Neural progenitor cell (in vitro differentiated cells): Measurements from ENCODE around the gene HOXD1. TPM values are rescaled to one million over a fixed set of nuclear protein-coding genes. Genes with fewer than 3 reads are reported as not detected.
A peak's percentile ranks its signal among the peaks of the same experiment; 100 is the strongest.

Source experiments
- DNase-seq: peaks from one replicate; pipeline ENCODE4 v3.0.0-alpha.2; 2016; ENCODE audit warnings: low spot score
- H2AFZ ChIP-seq: fragments of 200-600 bp; sonication (generic); replicated peaks from 2 replicates; pipeline ENCODE4 v1.6.1; 2016; ENCODE audit warnings: antibody characterized with exemption
- H3F3A ChIP-seq: fragments of 200-600 bp; sonication (generic); 2 replicates; pipeline ENCODE4 v1.6.1; 2016; ENCODE audit warnings: antibody characterized with exemption, low read depth
- H3K27ac ChIP-seq: fragments of 200-600 bp; sonication (generic); 2 replicates; pipeline ENCODE4 v1.5.1; 2016; ENCODE audit warnings: mild to moderate bottlenecking
- H3K27me3 ChIP-seq: fragments of 200-600 bp; sonication (generic); 2 replicates; pipeline ENCODE4 v1.6.1; 2016; ENCODE audit warnings: mild to moderate bottlenecking, moderate library complexity
- H3K36me3 ChIP-seq: fragments of 200-600 bp; sonication (generic); 2 replicates; pipeline ENCODE4 v1.5.1; 2016
- H3K4me1 ChIP-seq: fragments of 200-600 bp; sonication (generic); 2 replicates; pipeline ENCODE4 v1.6.1; 2016; ENCODE audit warnings: mixed run types
- H3K4me2 ChIP-seq: fragments of 200-600 bp; sonication (generic); 2 replicates; pipeline ENCODE4 v1.6.1; 2016
- H3K4me3 ChIP-seq: fragments of 200-600 bp; sonication (generic); 2 replicates; pipeline ENCODE4 v1.5.1; 2016
- H3K79me2 ChIP-seq: fragments of 200-600 bp; sonication (generic); 2 replicates; pipeline ENCODE4 v1.6.1; 2016; ENCODE audit warnings: low read depth
- H3K9ac ChIP-seq: fragments of 200-600 bp; sonication (generic); 2 replicates; pipeline ENCODE4 v1.6.1; 2016
- H3K9me3 ChIP-seq: fragments of 200-600 bp; sonication (generic); 2 replicates; pipeline ENCODE4 v1.5.1; 2016; ENCODE audit warnings: low read depth
- H4K20me1 ChIP-seq: fragments of 200-600 bp; sonication (generic); 2 replicates; pipeline ENCODE4 v1.6.1; 2016; ENCODE audit warnings: low read depth
- H3K27ac Mint-ChIP-seq: 3 replicates; pipeline ENCODE4 v1.8.0; 2021; ENCODE audit warnings: mixed read lengths
- H3K27me3 Mint-ChIP-seq: 2 replicates; pipeline ENCODE4 v1.8.0; 2022; ENCODE audit warnings: low read depth, mild to moderate bottlenecking, inconsistent platforms, moderate library complexity, mixed read lengths; ENCODE audit not compliant: insufficient read depth
- H3K36me3 Mint-ChIP-seq: 3 replicates; pipeline ENCODE4 v1.8.0; 2021; ENCODE audit warnings: mixed read lengths
- H3K4me1 Mint-ChIP-seq: 3 replicates; pipeline ENCODE4 v1.8.0; 2021; ENCODE audit warnings: mixed read lengths
- H3K4me3 Mint-ChIP-seq: 3 replicates; pipeline ENCODE4 v1.8.0; 2021; ENCODE audit warnings: mild to moderate bottlenecking, moderate library complexity, mixed read lengths
- H3K9me3 Mint-ChIP-seq: 3 replicates; pipeline ENCODE4 v1.8.0; 2020; ENCODE audit warnings: mixed read lengths
- EZH2 ChIP-seq: fragments of 200-600 bp; sonication (generic); IDR thresholded peaks from 2 replicates; pipeline ENCODE4 v1.6.1; 2017; ENCODE audit warnings: antibody characterized with exemption, mild to moderate bottlenecking, moderate library complexity
- EZH2phosphoT487 ChIP-seq: fragments of 200-600 bp; sonication (generic); IDR thresholded peaks from 2 replicates; pipeline ENCODE4 v1.6.1; 2017; ENCODE audit warnings: antibody characterized with exemption
- total RNA-seq: library from RNA; depleted of rRNA; stranded (reverse); fragments of >200 nt; gene quantifications from 2 replicates; pipeline ENCODE4 v1.2.3, GENCODE V29; 2015; ENCODE audit warnings: low replicate concordance
- TF ChIP-seq, protein P1 (sequence below): fragments of 200-600 bp; sonication (generic); IDR thresholded peaks from 2 replicates; pipeline ENCODE4 v1.5.1; 2017; ENCODE audit warnings: antibody characterized with exemption, mild to moderate bottlenecking

HOXD1 gene
- total RNA-seq, 1 donor from 2014 or later, result not detected

DNA sequence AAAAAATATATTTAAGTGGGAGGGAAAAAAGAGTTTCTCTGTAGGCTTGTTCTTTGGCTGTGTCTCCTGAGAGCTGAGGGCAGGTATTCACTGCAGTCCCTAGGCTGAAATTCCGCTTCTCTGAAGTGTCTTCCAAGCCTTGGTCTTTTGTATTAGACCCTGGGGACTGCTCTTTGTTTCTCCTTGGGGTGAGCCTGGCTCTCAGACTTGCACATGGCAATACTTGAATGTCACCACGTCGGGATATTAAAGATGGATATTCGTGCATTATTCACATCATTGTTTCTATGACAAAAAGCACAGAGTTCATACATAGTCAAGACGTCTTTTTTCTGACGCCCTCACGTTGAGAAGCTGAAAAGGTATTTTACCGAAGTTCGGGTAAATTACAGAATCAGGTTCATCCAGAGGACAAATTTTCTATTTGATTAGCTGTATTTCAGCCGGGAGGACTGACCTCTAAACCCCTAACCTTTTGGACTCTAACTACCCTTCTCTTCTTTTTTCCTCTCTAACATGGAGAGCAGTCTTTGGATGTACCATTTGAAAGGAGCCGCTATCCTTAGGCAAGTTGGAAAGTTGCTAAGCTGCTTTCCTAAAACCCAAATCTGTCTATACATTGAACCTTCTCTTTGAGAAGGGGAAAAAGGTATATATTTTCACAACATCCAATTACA is 33.8 kb upstream of the HOXD1 start:
- no peak for TF ChIP-seq EZH2
- TF ChIP-seq, protein P1, sequence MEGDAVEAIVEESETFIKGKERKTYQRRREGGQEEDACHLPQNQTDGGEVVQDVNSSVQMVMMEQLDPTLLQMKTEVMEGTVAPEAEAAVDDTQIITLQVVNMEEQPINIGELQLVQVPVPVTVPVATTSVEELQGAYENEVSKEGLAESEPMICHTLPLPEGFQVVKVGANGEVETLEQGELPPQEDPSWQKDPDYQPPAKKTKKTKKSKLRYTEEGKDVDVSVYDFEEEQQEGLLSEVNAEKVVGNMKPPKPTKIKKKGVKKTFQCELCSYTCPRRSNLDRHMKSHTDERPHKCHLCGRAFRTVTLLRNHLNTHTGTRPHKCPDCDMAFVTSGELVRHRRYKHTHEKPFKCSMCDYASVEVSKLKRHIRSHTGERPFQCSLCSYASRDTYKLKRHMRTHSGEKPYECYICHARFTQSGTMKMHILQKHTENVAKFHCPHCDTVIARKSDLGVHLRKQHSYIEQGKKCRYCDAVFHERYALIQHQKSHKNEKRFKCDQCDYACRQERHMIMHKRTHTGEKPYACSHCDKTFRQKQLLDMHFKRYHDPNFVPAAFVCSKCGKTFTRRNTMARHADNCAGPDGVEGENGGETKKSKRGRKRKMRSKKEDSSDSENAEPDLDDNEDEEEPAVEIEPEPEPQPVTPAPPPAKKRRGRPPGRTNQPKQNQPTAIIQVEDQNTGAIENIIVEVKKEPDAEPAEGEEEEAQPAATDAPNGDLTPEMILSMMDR, result no peak
- TF ChIP-seq EZH2phosphoT487, result no peak
- Mint-ChIP-seq H3K27ac (no peak overlapping the region), H3K36me3 (no peaks in the 10 kb centered on the region), H3K4me1 (peaks cover 9% of the 10 kb centered on the region), H3K9me3 (peaks cover 7% of the 10 kb centered on the region), H3K4me3 (no peak overlapping the region), H3K27me3 (peaks cover 92% of the 10 kb centered on the region)
- H3K4me3 ChIP-seq, result no peak overlapping the region
- peaks cover 96% of the 10 kb centered on the region for H4K20me1 ChIP-seq
- H3F3A ChIP-seq, result no peaks in the 10 kb centered on the region
- H3K27ac ChIP-seq, result no peak overlapping the region
- H2AFZ ChIP-seq, result no peak overlapping the region
- H3K27me3 ChIP-seq, result peaks cover 100% of the 10 kb centered on the region
- H3K79me2 ChIP-seq, result no peaks in the 10 kb centered on the region
- H3K9me3 ChIP-seq, result no peaks in the 10 kb centered on the region
- peak; percentile 36 for DNase-seq
- no peaks in the 10 kb centered on the region for H3K36me3 ChIP-seq
- H3K9ac ChIP-seq, result no peak overlapping the region
- no peak overlapping the region for H3K4me2 ChIP-seq
- no peaks in the 10 kb centered on the region for H3K4me1 ChIP-seq

DNA sequence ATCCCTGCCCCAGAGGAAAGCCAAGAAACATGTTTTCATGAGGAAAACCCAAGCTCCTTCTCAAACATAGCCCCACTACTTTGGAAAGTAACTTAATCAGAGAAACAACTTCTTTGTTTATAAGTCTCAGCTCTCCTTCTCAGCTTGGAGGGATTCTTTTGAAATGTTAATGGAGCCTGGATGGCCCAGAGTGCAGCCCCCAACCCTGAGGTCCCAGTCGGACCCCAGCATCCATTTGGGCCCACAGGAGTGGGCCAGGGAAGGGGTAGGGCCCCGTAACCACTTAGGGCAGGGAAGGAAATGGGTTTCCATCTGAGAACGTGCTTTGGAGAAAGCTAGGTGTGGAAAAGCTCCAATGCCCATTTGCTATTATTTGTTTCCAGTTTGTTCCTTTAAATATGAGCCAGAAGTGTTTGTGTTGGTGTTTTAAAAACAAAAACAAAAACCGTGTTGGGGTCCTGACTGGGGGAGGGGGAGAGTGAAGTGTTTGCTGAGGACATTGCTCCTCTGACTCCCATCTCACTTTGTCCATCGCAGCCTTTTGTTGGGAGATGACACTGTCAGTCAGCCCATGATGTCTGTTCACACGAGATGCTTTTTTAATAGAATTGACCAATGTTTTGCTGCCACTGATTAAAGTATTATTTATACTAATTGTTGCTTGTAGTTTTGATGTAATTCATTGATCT is 33.0 kb upstream of the HOXD1 start:
- Histone ChIP-seq H3F3A (no peaks in the 10 kb centered on the region), H3K27ac (no peak overlapping the region), H4K20me1 (peaks cover 96% of the 10 kb centered on the region), H3K79me2 (no peaks in the 10 kb centered on the region), H3K4me3 (no peak overlapping the region), H3K27me3 (peaks cover 100% of the 10 kb centered on the region), H3K9me3 (no peaks in the 10 kb centered on the region), H3K4me1 (no peaks in the 10 kb centered on the region), H3K4me2 (no peak overlapping the region), H2AFZ (no peak overlapping the region), H3K9ac (no peak overlapping the region), H3K36me3 (no peaks in the 10 kb centered on the region)
- Mint-ChIP-seq H3K4me3 (no peak overlapping the region), H3K36me3 (no peaks in the 10 kb centered on the region), H3K9me3 (peaks cover 7% of the 10 kb centered on the region), H3K27ac (no peak overlapping the region), H3K4me1 (peaks cover 9% of the 10 kb centered on the region), H3K27me3 (peaks cover 92% of the 10 kb centered on the region)
- DNase-seq, result no peak
- TF ChIP-seq EZH2, result no peak
- TF ChIP-seq EZH2phosphoT487, result no peak
- TF ChIP-seq, protein P1, result no peak

DNA sequence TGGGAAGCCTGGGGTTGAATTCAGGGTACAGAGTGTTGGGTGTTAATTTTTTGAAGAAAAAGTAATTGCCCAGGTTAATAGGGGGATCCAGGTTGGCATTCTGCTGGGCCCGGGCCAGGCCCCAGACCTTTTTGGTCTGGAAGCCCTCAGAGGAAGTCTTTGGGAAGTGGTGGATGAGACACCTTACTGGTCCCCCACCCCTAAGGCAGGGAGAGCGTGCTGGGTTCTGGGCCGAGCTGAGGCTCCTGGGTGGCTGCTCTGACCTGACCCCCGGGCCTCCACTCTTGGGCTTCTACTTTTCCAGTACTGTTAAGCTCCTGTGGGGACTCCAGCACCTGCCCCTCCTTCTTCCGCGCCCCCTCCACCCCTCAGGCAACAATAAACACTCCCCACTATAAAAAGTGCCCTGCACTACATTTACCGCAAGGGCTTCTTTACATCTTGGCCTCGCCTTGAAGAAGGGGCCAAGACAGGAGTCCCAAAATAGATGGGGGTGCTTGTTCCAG is 32.1 kb upstream of the HOXD1 start:
- DNase-seq, result no peak
- Histone ChIP-seq H3F3A (no peaks in the 10 kb centered on the region), H3K9ac (no peak overlapping the region), H3K4me2 (no peak overlapping the region), H4K20me1 (peaks cover 95% of the 10 kb centered on the region), H3K4me3 (no peak overlapping the region), H3K36me3 (no peaks in the 10 kb centered on the region), H3K9me3 (no peaks in the 10 kb centered on the region), H3K4me1 (no peaks in the 10 kb centered on the region), H3K79me2 (no peaks in the 10 kb centered on the region), H3K27ac (no peak overlapping the region), H3K27me3 (peaks cover 100% of the 10 kb centered on the region), H2AFZ (no peak overlapping the region)
- no peak overlapping the region for H3K4me3 Mint-ChIP-seq
- H3K36me3 Mint-ChIP-seq, result no peaks in the 10 kb centered on the region
- TF ChIP-seq EZH2 (no peak), EZH2phosphoT487 (no peak)
- TF ChIP-seq, protein P1, result no peak
- no peak overlapping the region for H3K27ac Mint-ChIP-seq
- peaks cover 3% of the 10 kb centered on the region for H3K9me3 Mint-ChIP-seq
- peaks cover 92% of the 10 kb centered on the region for H3K27me3 Mint-ChIP-seq
- peaks cover 9% of the 10 kb centered on the region for H3K4me1 Mint-ChIP-seq
